Endothelial cell (in vitro differentiated cells): ENCODE measurements around the gene OLFM1. TPM values are rescaled to one million over a fixed set of nuclear protein-coding genes. Genes with fewer than 3 reads are reported as not detected.
A peak's percentile ranks its signal among the peaks of the same experiment; 100 is the strongest.

Experiments used
- DNase-seq: peaks from one replicate; pipeline ENCODE4 v3.0.0; 2021; ENCODE audit warnings: low spot score
- H3K27ac Mint-ChIP-seq: one replicate; pipeline ENCODE4 v1.8.0; 2021; ENCODE audit warnings: mixed read lengths, inconsistent platforms; ENCODE audit not compliant: unreplicated experiment
- H3K27me3 Mint-ChIP-seq: one replicate; pipeline ENCODE4 v1.8.0; 2021; ENCODE audit warnings: mild to moderate bottlenecking, moderate library complexity, mixed read lengths, inconsistent platforms; ENCODE audit not compliant: unreplicated experiment
- H3K36me3 Mint-ChIP-seq: one replicate; pipeline ENCODE4 v1.8.0; 2021; ENCODE audit warnings: mild to moderate bottlenecking, low read depth, mixed read lengths, inconsistent platforms; ENCODE audit not compliant: unreplicated experiment
- H3K4me1 Mint-ChIP-seq: one replicate; pipeline ENCODE4 v1.8.0; 2021; ENCODE audit warnings: mild to moderate bottlenecking, mixed read lengths, inconsistent platforms; ENCODE audit not compliant: unreplicated experiment
- H3K4me3 Mint-ChIP-seq: one replicate; pipeline ENCODE4 v1.8.0; 2021; ENCODE audit warnings: mild to moderate bottlenecking, mixed read lengths, inconsistent platforms; ENCODE audit not compliant: unreplicated experiment
- H3K9me3 Mint-ChIP-seq: one replicate; pipeline ENCODE4 v1.8.0; 2021; ENCODE audit warnings: mixed read lengths, inconsistent platforms; ENCODE audit not compliant: unreplicated experiment
- total RNA-seq: library from RNA; stranded (reverse); fragmentation: NEBNext Ultra II Directional; extraction: Animal tissue kit (Norgen Biotek cat#: 25700); gene quantifications from one replicate; pipeline ENCODE4 v1.2.1, GENCODE V29; 2021; ENCODE audit not compliant: unreplicated experiment
- TF ChIP-seq, protein P1 (sequence below): fragments of 200-600 bp; sonication (generic); IDR thresholded peaks from one replicate; pipeline ENCODE4 v1.5.0; 2021; ENCODE audit warnings: antibody characterized with exemption; ENCODE audit not compliant: unreplicated experiment

Gene OLFM1
- total RNA-seq, 1 donor from 2014 or later = 0.74 TPM

DNA sequence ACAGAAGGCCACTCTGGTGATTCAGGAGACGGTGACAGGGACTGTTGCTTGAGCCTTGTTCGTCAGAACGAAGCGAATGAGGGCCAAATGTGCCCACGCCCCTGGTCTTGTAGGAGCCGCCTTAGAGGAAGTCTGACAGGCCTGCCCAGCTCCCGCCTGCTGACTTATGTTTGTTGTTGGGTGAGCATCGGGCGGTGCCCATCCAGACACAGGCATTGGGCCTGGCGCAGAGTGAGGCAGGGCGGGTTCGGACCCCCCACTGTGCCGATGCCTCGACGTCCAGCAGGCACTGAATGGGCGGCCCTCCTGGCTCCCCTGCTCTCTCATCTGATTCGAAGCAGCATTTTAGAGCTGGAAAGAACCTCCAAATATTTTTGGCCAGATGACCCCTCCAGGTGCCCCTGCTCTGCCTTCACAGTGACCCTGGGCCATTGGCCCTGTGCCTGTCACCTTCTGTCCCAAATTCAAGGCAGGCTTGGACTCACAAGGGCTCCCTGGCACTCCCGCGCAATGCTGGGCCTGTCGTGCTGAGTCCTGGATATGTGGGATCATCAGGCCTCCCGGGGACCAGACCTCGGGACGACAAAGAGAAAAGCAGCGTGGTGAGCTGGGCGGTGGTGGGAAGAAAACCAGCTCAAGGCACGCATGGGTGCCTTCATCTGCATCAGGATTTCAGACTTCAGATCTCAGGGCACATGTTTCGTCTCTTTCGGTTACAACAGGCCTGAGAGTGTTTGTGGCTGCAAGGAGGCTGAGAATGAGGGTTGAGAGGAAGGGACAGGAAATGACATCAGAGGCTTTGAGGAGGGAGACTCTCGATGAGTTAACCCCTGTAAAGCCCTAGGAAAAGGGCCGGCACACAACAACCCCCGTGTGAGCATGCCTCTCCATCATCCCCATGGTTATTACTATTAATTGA lies 37.1 kb upstream of the OLFM1 start:
- Mint-ChIP-seq H3K9me3 (no peaks in the 10 kb centered on the region), H3K4me3 (no peak overlapping the region), H3K36me3 (no peaks in the 10 kb centered on the region), H3K27ac (peak overlapping the region; percentile 36), H3K27me3 (peaks cover 2% of the 10 kb centered on the region), H3K4me1 (no peaks in the 10 kb centered on the region)
- DNase-seq = no peak
- TF ChIP-seq, protein P1, sequence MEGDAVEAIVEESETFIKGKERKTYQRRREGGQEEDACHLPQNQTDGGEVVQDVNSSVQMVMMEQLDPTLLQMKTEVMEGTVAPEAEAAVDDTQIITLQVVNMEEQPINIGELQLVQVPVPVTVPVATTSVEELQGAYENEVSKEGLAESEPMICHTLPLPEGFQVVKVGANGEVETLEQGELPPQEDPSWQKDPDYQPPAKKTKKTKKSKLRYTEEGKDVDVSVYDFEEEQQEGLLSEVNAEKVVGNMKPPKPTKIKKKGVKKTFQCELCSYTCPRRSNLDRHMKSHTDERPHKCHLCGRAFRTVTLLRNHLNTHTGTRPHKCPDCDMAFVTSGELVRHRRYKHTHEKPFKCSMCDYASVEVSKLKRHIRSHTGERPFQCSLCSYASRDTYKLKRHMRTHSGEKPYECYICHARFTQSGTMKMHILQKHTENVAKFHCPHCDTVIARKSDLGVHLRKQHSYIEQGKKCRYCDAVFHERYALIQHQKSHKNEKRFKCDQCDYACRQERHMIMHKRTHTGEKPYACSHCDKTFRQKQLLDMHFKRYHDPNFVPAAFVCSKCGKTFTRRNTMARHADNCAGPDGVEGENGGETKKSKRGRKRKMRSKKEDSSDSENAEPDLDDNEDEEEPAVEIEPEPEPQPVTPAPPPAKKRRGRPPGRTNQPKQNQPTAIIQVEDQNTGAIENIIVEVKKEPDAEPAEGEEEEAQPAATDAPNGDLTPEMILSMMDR = no peak

DNA sequence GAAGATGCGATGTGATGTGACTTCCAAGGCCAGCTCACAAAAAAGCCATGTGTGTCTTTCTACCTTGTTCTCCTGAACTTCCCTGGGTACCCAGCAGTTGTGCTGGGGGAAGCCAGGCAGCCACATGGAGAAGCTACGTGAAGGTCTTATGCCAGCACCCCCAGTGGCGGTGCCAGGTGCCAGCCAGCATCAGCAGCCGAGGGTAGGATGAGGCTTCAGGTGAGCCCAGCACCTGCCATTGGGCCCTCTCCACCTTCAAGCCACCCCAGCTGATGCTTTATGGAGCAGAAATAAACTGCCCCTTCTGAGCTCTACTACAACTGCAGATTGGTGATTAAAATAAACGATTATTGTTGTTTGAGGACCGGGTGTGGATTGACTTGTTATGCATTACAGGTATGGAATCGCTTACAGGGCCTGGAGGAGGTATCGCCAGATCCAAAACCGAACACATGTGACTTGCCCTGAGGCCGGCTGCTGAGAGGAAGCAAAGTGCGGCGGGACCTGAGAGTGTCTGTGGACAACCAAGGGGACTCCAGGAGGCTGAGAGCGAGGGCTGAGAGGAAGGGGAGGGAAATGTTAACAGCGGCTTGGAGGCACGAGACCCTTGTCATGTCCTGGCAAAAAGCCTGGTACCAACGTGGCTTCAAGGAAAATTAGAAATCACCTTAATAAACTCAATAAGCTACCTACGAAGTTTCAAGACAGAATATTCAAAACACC lies 36.0 kb upstream of the OLFM1 start:
- H3K27ac Mint-ChIP-seq = no peak overlapping the region
- peaks cover 2% of the 10 kb centered on the region for H3K27me3 Mint-ChIP-seq
- TF ChIP-seq, protein P1 = no peak
- no peak overlapping the region for H3K4me3 Mint-ChIP-seq
- no peaks in the 10 kb centered on the region for H3K36me3 Mint-ChIP-seq
- H3K4me1 Mint-ChIP-seq = no peaks in the 10 kb centered on the region
- DNase-seq = no peak
- no peaks in the 10 kb centered on the region for H3K9me3 Mint-ChIP-seq

DNA sequence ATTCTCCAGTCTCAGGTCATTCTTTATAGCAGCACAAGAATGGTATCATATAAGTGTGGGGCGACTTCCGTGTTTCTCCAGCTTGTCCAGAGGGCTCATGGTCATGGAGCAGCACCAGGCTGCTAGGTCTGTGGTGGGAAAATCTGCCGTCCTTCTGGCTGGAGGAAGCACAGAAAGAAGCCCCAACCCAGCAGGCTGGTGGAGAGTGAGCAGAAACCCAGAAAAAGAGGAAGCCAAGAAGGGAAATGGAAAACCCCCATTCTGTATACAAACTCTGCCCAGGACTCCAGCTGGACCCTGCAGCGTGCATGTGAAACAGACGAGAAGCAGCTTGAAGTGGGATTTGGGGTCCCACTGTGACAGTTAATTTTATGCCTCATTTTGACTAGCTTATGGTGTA lies 34.3 kb upstream of the OLFM1 start:
- no peaks in the 10 kb centered on the region for H3K9me3 Mint-ChIP-seq
- H3K36me3 Mint-ChIP-seq = no peaks in the 10 kb centered on the region
- no peak for DNase-seq
- no peak overlapping the region for H3K27ac Mint-ChIP-seq
- peaks cover 2% of the 10 kb centered on the region for H3K27me3 Mint-ChIP-seq
- no peak overlapping the region for H3K4me3 Mint-ChIP-seq
- no peaks in the 10 kb centered on the region for H3K4me1 Mint-ChIP-seq
- TF ChIP-seq, protein P1 = no peak

DNA sequence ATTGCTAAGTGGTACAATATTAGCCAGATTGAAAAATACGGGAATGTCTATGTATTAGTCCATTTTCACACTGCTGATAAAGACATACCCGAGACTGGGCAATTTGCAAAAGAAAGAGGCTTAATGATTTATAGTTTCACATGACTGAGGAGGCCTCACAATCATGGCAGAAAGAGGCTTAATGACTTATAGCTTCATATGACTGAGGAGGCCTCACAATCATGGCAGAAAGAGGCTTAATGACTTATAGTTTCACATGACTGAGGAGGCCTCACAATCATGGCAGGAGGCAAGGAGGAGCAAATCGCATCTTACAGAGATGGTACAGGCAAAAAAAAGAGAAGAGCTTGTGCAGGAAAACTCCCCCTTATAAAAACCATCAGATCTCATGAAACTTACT lies 32.3 kb upstream of the OLFM1 start:
- TF ChIP-seq, protein P1 = no peak
- no peak for DNase-seq
- H3K4me1 Mint-ChIP-seq = no peaks in the 10 kb centered on the region
- no peaks in the 10 kb centered on the region for H3K9me3 Mint-ChIP-seq
- no peak overlapping the region for H3K4me3 Mint-ChIP-seq
- H3K27ac Mint-ChIP-seq = no peak overlapping the region
- no peaks in the 10 kb centered on the region for H3K27me3 Mint-ChIP-seq
- H3K36me3 Mint-ChIP-seq = no peaks in the 10 kb centered on the region

DNA sequence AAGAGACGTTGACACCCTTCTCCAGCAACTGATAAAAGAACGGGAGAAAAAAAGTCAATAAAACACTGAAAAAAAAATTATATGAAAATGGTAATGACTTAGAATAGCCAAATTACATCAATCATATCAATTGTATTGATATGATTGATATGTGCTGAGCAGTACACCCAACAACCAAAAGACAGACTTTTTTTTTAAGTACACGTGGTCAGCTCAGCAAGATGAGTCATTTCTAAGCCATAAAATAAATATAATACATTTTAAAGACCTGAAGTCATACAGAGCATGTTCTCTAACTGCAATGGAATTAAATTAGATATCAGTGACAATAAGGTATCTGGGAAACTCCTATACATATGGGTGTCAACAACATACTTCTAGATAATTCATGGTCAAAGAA lies 30.9 kb upstream of the OLFM1 start:
- TF ChIP-seq, protein P1 = no peak
- no peak for DNase-seq
- Mint-ChIP-seq H3K27ac (no peak overlapping the region), H3K36me3 (no peaks in the 10 kb centered on the region), H3K4me1 (no peaks in the 10 kb centered on the region), H3K27me3 (no peaks in the 10 kb centered on the region), H3K4me3 (no peak overlapping the region), H3K9me3 (no peaks in the 10 kb centered on the region)
